Measurements from ENCODE around the gene LILRA5.
"Not testable (repeated sequence)": the region's sequence is repeated elsewhere in the genome, so short reads cannot be mapped to it uniquely, and the experiment has no call there.

GRCh38 chr19:54272181-54272580, 40.8 kb downstream of the LILRA5 start:
- not testable (repeated sequence) for TF ChIP-seq CTCF (optimal IDR thresholded peaks at IDR 0.05 in 1 of 3, IDR thresholded peaks at IDR 0.05 in 1 of 3, conservative IDR thresholded peaks at IDR 0.05 in 1 of 3; ENCODE audit: extremely low read depth in 1 of 3, insufficient read depth in 2 of 3, low read length in 3 of 3); EZH2 (IDR thresholded peaks at IDR 0.05; ENCODE audit: low read length)
